Right forelimb (tissue), 1 donor: ENCODE results near the gene ARHGEF10L.
"Not testable (repeated sequence)": the region's sequence is repeated elsewhere in the genome, so short reads cannot be mapped to it uniquely, and the experiment has no call there.

Source experiments
- DNase-seq: peaks from one replicate; pipeline ENCODE4 v3.0.0-alpha.2; 2018

The ARHGEF10L gene

GRCh38 chr1:17721444-17721843 lies 181.9 kb downstream of the ARHGEF10L start:
- no peak for DNase-seq

DNA sequence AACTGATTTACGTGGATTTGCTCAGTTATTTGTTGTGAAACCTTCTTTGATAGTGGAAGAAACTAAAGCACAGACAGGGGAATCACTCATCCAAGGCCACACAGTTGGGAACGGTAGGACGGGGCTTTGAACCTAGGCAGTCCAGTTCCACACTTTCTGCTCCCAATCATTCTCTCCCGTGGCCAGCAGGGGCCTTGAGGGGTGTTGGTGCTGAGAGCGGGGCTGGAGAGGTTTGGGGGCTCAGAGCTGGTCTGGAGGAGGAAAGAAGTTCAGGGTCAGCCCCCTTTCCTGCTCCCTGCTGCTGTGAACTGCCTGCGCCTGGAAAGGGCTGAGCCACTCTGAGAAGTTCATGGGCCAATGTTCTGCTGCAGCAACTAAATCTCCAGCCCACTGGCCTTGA lies 184.2 kb downstream of the ARHGEF10L start:
- DNase-seq = no peak

DNA sequence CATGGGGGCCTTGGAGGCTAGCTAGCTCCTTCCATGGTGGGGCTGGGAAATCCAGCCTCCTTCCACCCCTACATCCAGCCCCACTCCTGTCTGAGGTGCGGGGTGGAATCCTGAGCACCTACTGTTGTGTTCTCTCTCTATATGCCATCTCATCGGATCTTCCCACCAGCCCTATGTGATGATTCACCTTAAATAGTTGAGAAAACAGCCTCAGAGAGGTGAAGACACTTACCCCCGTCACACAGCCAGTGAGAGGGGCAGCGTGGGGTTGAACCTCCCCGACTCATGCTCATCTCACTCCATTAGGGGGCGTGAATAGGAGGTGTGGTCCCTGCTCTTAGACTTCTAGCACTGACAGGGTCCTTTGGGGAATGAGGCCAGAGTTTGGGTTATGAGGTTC lies 184.7 kb downstream of the ARHGEF10L start:
- DNase-seq = no peak

DNA sequence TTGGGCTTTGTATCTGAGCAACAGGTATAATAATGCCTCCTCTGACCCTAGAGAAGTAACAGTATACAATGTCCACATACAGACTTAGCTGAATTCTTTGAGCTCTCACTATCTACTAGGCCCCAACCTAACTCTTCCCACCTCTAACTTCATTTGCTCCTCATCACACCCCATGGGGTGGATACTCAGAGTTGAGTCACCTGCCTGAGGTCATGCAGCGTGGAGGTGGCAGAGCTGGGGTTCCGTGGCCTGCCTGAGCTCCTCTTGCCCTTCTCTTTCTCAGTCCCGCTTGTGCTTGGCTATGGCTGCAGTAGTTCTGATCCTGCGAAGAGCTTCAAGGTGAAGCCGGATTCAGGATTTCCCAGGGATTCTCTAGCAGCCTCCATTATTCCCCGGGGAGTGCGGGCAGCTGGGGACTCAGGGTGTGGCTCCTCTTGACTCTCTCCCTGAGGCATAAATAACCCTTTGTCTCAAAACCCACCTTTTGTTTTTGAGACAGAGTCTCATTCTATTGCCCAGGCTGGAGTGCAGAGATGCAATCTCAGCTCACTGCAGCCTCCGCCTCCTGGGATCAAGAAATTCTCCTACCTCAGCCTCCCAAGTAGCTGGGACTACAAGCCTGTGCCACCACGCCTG lies 185.7 kb downstream of the ARHGEF10L start:
- no peak for DNase-seq

DNA sequence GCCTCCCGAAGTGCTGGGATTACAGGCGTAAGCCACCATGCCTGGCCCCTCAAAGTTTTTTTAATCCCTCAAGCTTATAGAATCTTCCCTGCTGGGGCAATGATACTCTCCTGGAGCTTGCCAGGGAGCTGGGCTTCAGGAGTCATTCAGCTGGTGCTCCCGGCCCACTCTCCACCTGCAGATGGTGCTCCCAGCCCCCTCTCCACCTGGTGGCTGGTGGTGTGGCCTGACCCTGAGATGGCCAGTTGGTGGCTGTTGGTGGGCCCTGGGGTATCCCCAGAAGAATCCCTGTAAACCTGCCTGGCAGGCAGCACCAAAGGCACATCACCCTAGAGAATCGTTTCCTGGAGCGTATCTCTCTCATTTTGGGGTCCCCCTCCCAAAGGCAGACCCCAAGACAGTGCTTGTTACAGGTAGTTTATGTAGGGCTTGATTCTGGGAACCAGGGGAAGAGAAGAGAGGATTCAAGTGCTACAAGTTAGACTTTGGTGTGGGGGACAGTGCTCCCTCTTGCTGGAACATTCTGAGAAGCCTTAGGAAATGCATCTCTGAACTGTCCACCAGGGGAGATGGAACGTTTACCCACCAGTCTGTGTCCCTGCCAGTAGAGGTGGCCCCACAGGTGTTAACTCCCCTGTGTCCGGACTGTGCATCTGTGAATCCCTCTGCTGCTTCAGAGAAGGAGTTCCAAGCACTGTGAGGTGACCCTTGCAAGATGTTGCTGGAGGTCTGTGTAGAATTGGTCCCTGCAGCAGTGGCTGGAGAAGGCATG lies 186.5 kb downstream of the ARHGEF10L start:
- no peak for DNase-seq

DNA sequence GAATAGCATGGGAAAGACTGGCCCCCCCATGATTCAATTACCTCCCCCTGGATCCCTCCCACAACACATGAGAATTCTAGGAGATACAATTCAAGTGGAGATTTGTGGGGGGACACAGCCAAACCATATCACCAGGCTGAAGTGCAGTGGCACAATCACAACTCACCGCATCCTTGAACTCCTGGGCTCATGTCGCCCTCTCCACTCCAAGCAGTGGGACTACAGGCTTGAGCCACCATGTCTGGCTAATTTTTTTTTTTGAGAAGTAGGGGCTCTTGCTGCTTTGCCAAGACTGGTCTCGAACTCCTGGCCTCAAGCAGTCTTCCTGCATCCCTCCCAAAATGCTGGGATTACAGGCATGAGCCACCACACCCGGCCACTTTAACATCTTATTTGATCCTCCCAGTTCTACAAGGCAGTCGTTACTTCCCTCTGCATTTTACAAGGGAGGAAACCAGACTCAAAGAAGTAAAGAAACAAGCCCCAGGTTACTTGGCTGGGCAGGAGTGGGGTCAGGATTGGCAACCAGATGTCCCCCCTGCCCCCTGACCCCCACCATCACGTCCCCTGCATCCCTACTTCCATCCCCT lies 188.7 kb downstream of the ARHGEF10L start:
- no peak for DNase-seq

- no peak for DNase-seq
Observed at GRCh38 chr1:17729248-17729647, 189.8 kb downstream of the ARHGEF10L start.

DNA sequence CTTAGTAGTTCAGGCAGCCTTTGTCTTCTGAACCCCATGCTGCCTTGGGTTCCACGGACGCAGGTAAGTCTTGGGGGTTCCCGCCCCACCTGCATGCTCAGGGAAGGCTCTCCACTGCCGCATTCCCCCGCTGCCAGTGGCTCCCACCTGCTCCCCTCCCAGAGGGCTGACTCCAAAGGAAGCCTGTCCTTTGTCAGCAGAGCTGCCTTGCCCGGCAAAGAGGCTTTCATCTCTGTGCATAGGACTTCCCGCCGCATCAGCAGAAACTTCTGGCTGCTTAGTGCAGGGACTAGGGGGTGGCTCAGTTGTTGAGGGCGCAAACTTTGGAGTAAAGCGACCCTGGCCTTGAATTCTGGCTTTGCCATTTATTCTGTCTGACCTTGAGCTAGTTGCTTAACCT lies 190.4 kb downstream of the ARHGEF10L start:
- no peak for DNase-seq

DNA sequence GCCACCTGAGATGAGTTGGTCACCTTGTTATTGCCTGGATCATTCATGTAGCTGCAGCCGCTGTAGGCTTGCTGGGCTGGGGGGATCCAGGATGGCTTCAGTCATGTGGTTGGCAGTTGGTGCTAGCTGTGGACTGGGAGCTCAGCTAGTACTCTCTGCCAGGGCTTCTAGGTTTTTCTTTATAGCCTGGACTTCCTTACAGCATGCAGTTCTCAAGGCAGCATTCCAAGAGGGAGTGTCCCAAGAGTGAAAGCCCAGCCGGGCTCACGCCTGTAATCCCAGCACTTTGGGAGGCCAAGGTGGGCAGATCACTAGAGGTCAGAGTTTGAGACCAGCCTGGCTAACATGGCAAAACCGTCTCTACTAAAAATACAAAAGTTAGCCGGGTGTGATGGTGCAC lies 192.0 kb downstream of the ARHGEF10L start:
- DNase-seq = no peak

- no peak for DNase-seq
Observed at GRCh38 chr1:17732475-17732874, 193.0 kb downstream of the ARHGEF10L start.

- no peak for DNase-seq
Observed at GRCh38 chr1:17733661-17734060, 194.2 kb downstream of the ARHGEF10L start.

GRCh38 chr1:17734609-17735008 lies 195.1 kb downstream of the ARHGEF10L start:
- no peak for DNase-seq

- DNase-seq = no peak
Observed at GRCh38 chr1:17735348-17735747, 195.8 kb downstream of the ARHGEF10L start.

DNA sequence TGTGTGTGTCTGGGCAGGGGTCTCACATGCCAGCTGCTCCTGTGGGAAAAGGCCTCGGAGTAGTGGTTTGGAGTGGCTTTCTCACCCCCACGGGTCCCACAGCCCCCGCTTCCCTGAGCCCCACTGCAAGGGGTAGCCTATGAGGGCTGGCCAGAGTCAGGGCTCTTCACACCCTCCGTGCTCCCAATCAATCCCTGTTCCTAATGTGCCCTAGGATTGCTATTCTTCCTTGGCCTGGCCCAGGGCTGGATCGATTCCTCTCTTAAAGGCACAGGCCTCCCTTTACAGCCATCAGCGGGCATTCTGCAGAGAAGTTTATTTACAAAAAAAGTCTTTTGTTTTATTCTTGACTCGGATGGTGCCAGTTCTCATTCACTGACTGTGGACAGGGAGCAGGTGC lies 196.3 kb downstream of the ARHGEF10L start:
- no peak for DNase-seq

GRCh38 chr1:17736625-17737024 lies 197.1 kb downstream of the ARHGEF10L start:
- DNase-seq = no peak

DNA sequence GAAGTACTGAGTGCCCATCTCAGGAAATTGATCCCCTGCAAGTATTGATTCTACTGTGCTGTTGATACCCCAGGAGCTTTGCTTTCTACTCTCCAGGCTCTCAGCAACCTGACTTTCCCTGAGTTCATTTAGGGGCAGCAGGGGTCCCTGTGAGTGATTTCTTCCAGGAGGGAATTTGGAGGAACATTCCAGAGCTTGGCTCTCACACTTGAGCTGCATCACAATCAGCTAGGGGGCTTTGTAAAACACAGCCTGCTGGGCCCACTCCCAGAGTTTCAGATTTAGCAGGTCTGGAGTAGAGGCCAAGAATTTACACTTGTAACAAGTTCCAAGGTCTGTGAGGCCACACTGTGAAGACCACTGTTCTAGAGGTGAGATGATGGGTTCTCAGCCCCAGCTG lies 199.6 kb downstream of the ARHGEF10L start:
- no peak for DNase-seq

GRCh38 chr1:17741052-17741451 lies 201.6 kb downstream of the ARHGEF10L start:
- DNase-seq = no peak

- DNase-seq = peak; percentile 60
Observed at GRCh38 chr1:17742583-17742982, 203.1 kb downstream of the ARHGEF10L start.

DNA sequence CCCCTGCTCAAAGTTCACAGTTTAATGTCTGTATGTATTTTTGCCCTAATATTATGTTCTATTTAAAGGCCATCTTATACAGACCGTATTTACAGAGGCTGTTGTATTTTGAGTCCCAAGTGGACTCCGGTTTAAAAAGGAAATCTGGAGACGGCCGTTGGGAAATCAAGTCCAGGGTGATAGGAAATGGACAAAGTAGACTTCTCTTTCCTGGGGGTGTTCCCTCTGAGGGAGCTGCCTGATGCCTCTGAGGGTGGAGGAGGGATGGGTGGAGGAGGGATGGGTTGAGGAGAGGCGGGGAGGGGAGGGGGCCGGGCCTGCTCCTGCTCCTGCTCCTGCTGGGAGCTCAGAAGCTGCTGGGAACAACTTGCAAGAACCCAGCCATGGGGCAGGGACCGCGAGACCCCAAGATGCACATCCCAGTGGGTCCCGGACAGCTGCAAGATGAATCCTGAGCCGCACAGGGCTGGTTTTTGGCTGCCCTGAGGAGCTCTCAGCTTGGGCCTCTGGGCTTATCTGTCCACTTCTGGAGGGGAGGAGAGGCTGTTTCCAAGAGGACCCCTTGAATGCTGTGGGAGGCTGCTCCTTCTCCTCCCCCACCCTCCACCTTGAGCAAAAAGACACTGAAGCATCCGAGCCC lies 203.6 kb downstream of the ARHGEF10L start:
- no peak for DNase-seq

GRCh38 chr1:17743925-17744324 lies 204.4 kb downstream of the ARHGEF10L start:
- no peak for DNase-seq

GRCh38 chr1:17744666-17745478 lies 205.4 kb downstream of the ARHGEF10L start:
- DNase-seq = no peak

DNA sequence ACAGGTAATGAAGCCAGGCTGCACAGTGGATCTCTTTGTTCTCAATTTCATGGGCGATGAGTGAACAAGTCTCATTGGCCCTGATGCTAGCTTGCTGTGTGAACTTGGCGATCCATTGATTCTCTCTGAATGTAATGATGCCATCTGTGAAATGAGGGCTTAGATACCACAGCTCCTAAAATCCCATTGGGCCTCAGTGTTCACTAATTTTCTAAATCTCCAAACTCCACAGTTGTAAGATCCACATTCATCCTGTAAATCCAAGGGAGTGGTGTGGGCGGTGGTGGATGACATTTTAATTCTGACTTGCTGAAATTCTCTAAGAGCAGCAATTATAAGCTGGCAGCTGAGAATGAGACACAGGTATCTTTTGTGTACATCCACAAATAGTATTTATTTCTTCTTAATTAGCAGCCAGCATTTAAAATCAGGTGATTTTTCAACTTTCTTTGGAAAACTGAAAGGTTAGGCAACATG lies 206.0 kb downstream of the ARHGEF10L start:
- DNase-seq = no peak

GRCh38 chr1:17746281-17746680 lies 206.8 kb downstream of the ARHGEF10L start:
- not testable (repeated sequence) for DNase-seq
